Panc1 (cell line): Measurements from ENCODE around the gene TM7SF2. TPM values are rescaled to one million over a fixed set of nuclear protein-coding genes. Genes with fewer than 3 reads are reported as not detected.
"Not testable (repeated sequence)": the region's sequence is repeated elsewhere in the genome, so short reads cannot be mapped to it uniquely, and the experiment has no call there.

ENCODE experiments used
- ATAC-seq: fragments of 200-7000 bp; cut with Tn5 transposase; 2 replicates; pipeline ENCODE4 v1.9.1; 2020; ENCODE audit warnings: mild to moderate bottlenecking, moderate library complexity
- BruUV-seq: library from RNA; stranded (reverse); fragments of 400-500 nt; replicated peaks from 2 replicates; lab custom pipeline; 2021; lab: Mats Ljungman, UMichigan
- CTCF ChIA-PET: fragments of 300-600 bp; sonication (Branson Sonifier 250); formaldehyde crosslinking; loops from one replicate; lab custom pipeline; 2022; ENCODE audit warnings: antibody characterized with exemption; lab: Charles Lee
- POLR2A ChIA-PET: fragments of 300-600 bp; sonication (Branson Sonifier 250); formaldehyde crosslinking; loops from one replicate; lab custom pipeline; 2022; ENCODE audit warnings: antibody characterized with exemption; lab: Charles Lee
- DNase-seq: peaks from one replicate; pipeline ENCODE4 v3.0.0-alpha.2; 2010; ENCODE audit warnings: low read depth, low spot score
- H3K27ac ChIP-seq: 2 replicates; pipeline ENCODE4 v1.5.1; 2011; ENCODE audit warnings: mild to moderate bottlenecking, low read length, inconsistent platforms
- H3K27me3 ChIP-seq: fragments of 200-500 bp; sonication (Bioruptor generic); 2 replicates; pipeline ENCODE4 v1.6.0; 2014; ENCODE audit warnings: low read length, inconsistent platforms; ENCODE audit not compliant: control insufficient read depth, insufficient read depth
- H3K36me3 ChIP-seq: fragments of 200-500 bp; sonication (Bioruptor generic); 2 replicates; pipeline ENCODE4 v1.5.1; 2014; ENCODE audit warnings: inconsistent platforms, mild to moderate bottlenecking, low read length, moderate library complexity; ENCODE audit not compliant: control insufficient read depth, insufficient read depth
- H3K4me1 ChIP-seq: 2 replicates; pipeline ENCODE4 v1.5.1; 2011; ENCODE audit warnings: inconsistent platforms, mild to moderate bottlenecking, low read length, moderate library complexity; ENCODE audit not compliant: control insufficient read depth, insufficient read depth
- H3K4me3 ChIP-seq, 2 experiments: 2 replicates each; pipeline ENCODE4 v1.5.1; 2011 to 2012; ENCODE audit warnings: low read depth in 2 of 2, low read length in 2 of 2, mild to moderate bottlenecking in 2 of 2, inconsistent platforms in 1 of 2, moderate library complexity in 1 of 2
- H3K9me3 ChIP-seq: fragments of 200-500 bp; sonication (Bioruptor generic); 2 replicates; pipeline ENCODE4 v1.5.1; 2014; ENCODE audit warnings: low read depth, mild to moderate bottlenecking, inconsistent platforms, low read length, moderate library complexity; ENCODE audit not compliant: control insufficient read depth, insufficient read depth
- CTCF ChIP-seq: fragments of 450-650 bp; IDR thresholded peaks from 2 replicates; pipeline ENCODE4 v1.5.1; 2017; ENCODE audit warnings: mild to moderate bottlenecking
- POLR2AphosphoS5 ChIP-seq: IDR thresholded peaks from 2 replicates; pipeline ENCODE4 v1.6.1; 2012; ENCODE audit warnings: mild to moderate bottlenecking, low read depth, low read length, moderate library complexity
- REST ChIP-seq, 2 experiments: IDR thresholded peaks; 2 replicates each; pipeline ENCODE4 v1.6.1; 2011 to 2012; ENCODE audit warnings: low read depth in 2 of 2, control low read depth in 1 of 2, low read length in 1 of 2, mild to moderate bottlenecking in 1 of 2, moderate library complexity in 1 of 2; ENCODE audit not compliant: insufficient read depth in 1 of 2
- SIN3A ChIP-seq: IDR thresholded peaks from 2 replicates; pipeline ENCODE4 v1.6.1; 2012; ENCODE audit warnings: low read depth, mild to moderate bottlenecking, low read length, moderate library complexity, borderline replicate concordance; ENCODE audit not compliant: insufficient read depth
- TCF7L2 ChIP-seq: IDR thresholded peaks from 2 replicates; pipeline ENCODE4 v1.6.1; 2011; ENCODE audit warnings: mild to moderate bottlenecking, low read depth, low read length, inconsistent platforms
- in situ Hi-C: cut with HindIII; loops from 2 replicates; pipeline ENCODE4 v1.10.0; 2016; ENCODE audit warnings: low sequenced_read_pairs, low pct_unique_long_range_greater_than_20kb
- intact Hi-C: fragments of 100-400 bp; cut with micrococcal nuclease; formaldehyde crosslinking; loops from one replicate; pipeline ENCODE4 v1.10.0; 2022; ENCODE audit not compliant: unreplicated experiment
- total RNA-seq: library from RNA; stranded (reverse); gene quantifications from one replicate; pipeline ENCODE4 v1.2.1, GENCODE V29; 2021; ENCODE audit not compliant: unreplicated experiment

The TM7SF2 gene
- total RNA-seq, 1 experiment from 2014 or later = 85.4 TPM

- POLR2A ChIA-PET = no interaction called here
- intact Hi-C loops = loop anchor here (10.0 kb wide), 1 partner anchor 273 kb away; the partner anchor contains the start of gene CDC42BPG
These were observed 6.6 kb downstream of the TM7SF2 start for GRCh38 chr11:65118097-65118837.

GRCh38 chr11:65118891-65119669 is 7.4 kb downstream of the TM7SF2 start:
- Histone ChIP-seq H3K36me3 (peaks cover 15% of the 10 kb centered on the region), H3K4me1 (peaks cover 24% of the 10 kb centered on the region)
- H3K9me3 ChIP-seq, H3K4me3 ChIP-seq, ATAC-seq, in situ Hi-C loops, H3K27ac ChIP-seq, H3K27me3 ChIP-seq, POLR2A ChIA-PET, DNase-seq, BruUV-seq: not testable (repeated sequence)
- CTCF ChIA-PET = interaction anchor here (0.7 kb wide), 1 partner anchor 290 kb away, joined by 4 read pairs; no protein-coding TSS in a partner anchor
- intact Hi-C loops = loop anchor here (10.0 kb wide), 1 partner anchor 274 kb away; the partner anchor contains the start of gene CDC42BPG

More at GRCh38 chr11:65118097-65118837, 6.6 kb downstream of the TM7SF2 start:
- no peaks in the 10 kb centered on the region for H3K9me3 ChIP-seq
- TF ChIP-seq POLR2AphosphoS5 (no peak), CTCF (no peak; the same call in 1 of the 2 replicates), TCF7L2 (no peak), SIN3A (no peak), REST (IDR thresholded peaks at IDR 0.05; ENCODE audit: insufficient read depth in 1 of 2, low read depth in 2 of 2, low read length in 1 of 2) (no peak)
- ATAC-seq (no peak), DNase-seq (no peak)
- peaks cover 30% of the 10 kb centered on the region for H3K4me1 ChIP-seq
- in situ Hi-C loops = no loop called here
- no peak overlapping the region for H3K27ac ChIP-seq
- no peaks in the 10 kb centered on the region for H3K27me3 ChIP-seq
- no peak overlapping the region for H3K4me3 ChIP-seq
- H3K36me3 ChIP-seq = peaks cover 15% of the 10 kb centered on the region
- CTCF ChIA-PET = interaction anchor here (1.0 kb wide), 1 partner anchor 269 kb away, joined by 4 read pairs; no protein-coding TSS in a partner anchor
- no TSS peak for BruUV-seq
